Measurements from ENCODE around the gene USP49.
A peak's percentile ranks its signal among the peaks of the same experiment; 100 is the strongest.

The USP49 gene

DNA sequence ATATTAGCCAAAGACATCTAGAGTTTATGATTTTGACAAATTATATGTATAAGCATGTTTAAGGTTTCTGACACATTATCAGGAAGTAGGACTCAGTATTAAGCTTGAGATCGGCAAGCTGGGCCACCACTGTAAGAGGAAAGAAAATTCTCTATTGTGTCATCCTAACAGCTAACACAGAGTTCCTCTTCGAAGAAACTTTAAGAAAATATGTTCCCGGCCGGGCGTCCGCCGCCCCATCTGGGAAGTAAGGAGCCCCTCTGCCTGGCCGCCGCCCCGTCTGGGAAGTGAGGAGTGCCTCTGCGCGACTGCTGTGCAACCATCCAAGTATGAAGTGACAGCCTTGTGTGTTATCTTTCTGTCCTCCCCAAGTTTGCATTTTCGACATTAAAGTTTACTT lies 23.0 kb downstream of the USP49 start:
- Histone ChIP-seq H3K23ac (ENCODE audit: low read depth, low read length, poor library complexity) (no peak overlapping the region), H2BK120ac (ENCODE audit: low read depth, low read length) (no peak overlapping the region), H2AK5ac (ENCODE audit: low read depth, low read length) (no peak overlapping the region), H4K8ac (ENCODE audit: low read depth, low read length) (no peak overlapping the region), H3K79me1 (ENCODE audit: low read depth, low read length) (peaks cover 2% of the 10 kb centered on the region), H3K27ac (replicated peaks; ENCODE audit: low read length) (peak overlapping the region; percentile 45), H3K4me2 (ENCODE audit: insufficient read depth, low read length, poor library complexity, severe bottlenecking) (no peak overlapping the region), H2AFZ (ENCODE audit: low read length) (no peak overlapping the region), H3K36me3 (replicated peaks in 1 of 2; ENCODE audit: control insufficient read depth in 2 of 2, insufficient read depth in 2 of 2, low read length in 2 of 2) (peaks cover 0 to 40% of the 10 kb centered on the region in 2 donors), H3K4me3 (ENCODE audit: low read length in 2 of 2) (no peak overlapping the region), H3K4ac (ENCODE audit: low read length) (no peak overlapping the region), H3K14ac (ENCODE audit: low read length) (no peak overlapping the region), H3K27me3 (ENCODE audit: control insufficient read depth in 3 of 3, insufficient read depth in 3 of 3, low read depth in 1 of 3, low read length in 3 of 3) (no peaks in the 10 kb centered on the region), H3K9me3 (replicated peaks in 1 of 2; ENCODE audit: control insufficient read depth in 2 of 2, insufficient read depth in 1 of 2, low read depth in 1 of 2, low read length in 2 of 2) (no peaks in the 10 kb centered on the region), H2BK15ac (ENCODE audit: low read length) (no peak overlapping the region), H4K91ac (ENCODE audit: low read depth, low read length, poor library complexity) (no peak overlapping the region), H2BK5ac (ENCODE audit: low read length) (no peak overlapping the region), H2BK12ac (ENCODE audit: low read length) (no peak overlapping the region), H3K18ac (ENCODE audit: low read length) (peak overlapping the region; percentile 78), H3K4me1 (ENCODE audit: control insufficient read depth in 2 of 2, insufficient read depth in 1 of 2, low read depth in 1 of 2, low read length in 2 of 2) (peaks cover 3 to 6% of the 10 kb centered on the region in 2 donors), H3K9ac (ENCODE audit: low read depth, low read length, poor library complexity) (no peak overlapping the region)
- WGBS, 2 donors (ENCODE audit: extremely low coverage in 2 of 2, insufficient read length in 2 of 2, insufficient replicate concordance in 1 of 2) = no CpG with 5 or more reads among the region's 13 CpGs
- no peak for DNase-seq (ENCODE audit: low spot score)

DNA sequence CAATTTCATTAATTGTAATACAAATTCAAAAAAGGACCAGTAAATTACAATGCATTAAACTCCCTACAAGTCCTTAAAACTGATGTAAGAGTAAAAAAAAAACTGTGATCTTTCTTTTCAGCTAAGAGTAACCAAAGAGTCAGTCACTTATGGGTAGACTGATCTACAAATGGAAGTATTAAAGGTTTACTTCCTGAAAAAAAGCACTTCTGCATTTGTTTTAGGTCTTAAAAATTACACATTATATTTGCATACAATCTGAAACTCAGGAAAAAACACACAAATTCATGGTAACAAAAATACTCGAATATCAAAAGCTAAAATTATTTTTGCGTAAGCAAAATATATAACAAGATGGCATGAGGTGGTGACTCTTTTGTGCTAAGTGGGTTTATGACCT lies 23.5 kb downstream of the USP49 start:
- no peak overlapping the region for H3K14ac ChIP-seq (ENCODE audit: low read length)
- H3K4me2 ChIP-seq (ENCODE audit: insufficient read depth, low read length, poor library complexity, severe bottlenecking) = no peak overlapping the region
- no peak overlapping the region for H3K4ac ChIP-seq (ENCODE audit: low read length)
- DNase-seq (ENCODE audit: low spot score) = no peak
- H3K79me1 ChIP-seq (ENCODE audit: low read depth, low read length) = peaks cover 2% of the 10 kb centered on the region
- H3K9ac ChIP-seq (ENCODE audit: low read depth, low read length, poor library complexity) = no peak overlapping the region
- peaks cover 0 to 44% of the 10 kb centered on the region in 2 donors for H3K36me3 ChIP-seq (replicated peaks in 1 of 2; ENCODE audit: control insufficient read depth in 2 of 2, insufficient read depth in 2 of 2, low read length in 2 of 2)
- H2BK120ac ChIP-seq (ENCODE audit: low read depth, low read length) = no peak overlapping the region
- no peak overlapping the region for H4K91ac ChIP-seq (ENCODE audit: low read depth, low read length, poor library complexity)
- no peak overlapping the region for H2BK15ac ChIP-seq (ENCODE audit: low read length)
- H3K9me3 ChIP-seq (replicated peaks in 1 of 2; ENCODE audit: control insufficient read depth in 2 of 2, insufficient read depth in 1 of 2, low read depth in 1 of 2, low read length in 2 of 2) = no peaks in the 10 kb centered on the region
- H3K27ac ChIP-seq (replicated peaks; ENCODE audit: low read length) = no peak overlapping the region
- no peak overlapping the region for H3K4me3 ChIP-seq (ENCODE audit: low read length in 2 of 2)
- H3K4me1 ChIP-seq (ENCODE audit: control insufficient read depth in 2 of 2, insufficient read depth in 1 of 2, low read depth in 1 of 2, low read length in 2 of 2) = peaks cover 3 to 6% of the 10 kb centered on the region in 2 donors
- H2BK5ac ChIP-seq (ENCODE audit: low read length) = no peak overlapping the region
- no peak overlapping the region for H2AFZ ChIP-seq (ENCODE audit: low read length)
- no peak overlapping the region for H2BK12ac ChIP-seq (ENCODE audit: low read length)
- H2AK5ac ChIP-seq (ENCODE audit: low read depth, low read length) = no peak overlapping the region
- no peak overlapping the region for H3K18ac ChIP-seq (ENCODE audit: low read length)
- no CpG with 5 or more reads among the region's 2 CpGs for WGBS, 2 donors (ENCODE audit: extremely low coverage in 2 of 2, insufficient read length in 2 of 2, insufficient replicate concordance in 1 of 2)
- H4K8ac ChIP-seq (ENCODE audit: low read depth, low read length) = no peak overlapping the region
- no peaks in the 10 kb centered on the region for H3K27me3 ChIP-seq (ENCODE audit: control insufficient read depth in 3 of 3, insufficient read depth in 3 of 3, low read depth in 1 of 3, low read length in 3 of 3)
- H3K23ac ChIP-seq (ENCODE audit: low read depth, low read length, poor library complexity) = no peak overlapping the region

DNA sequence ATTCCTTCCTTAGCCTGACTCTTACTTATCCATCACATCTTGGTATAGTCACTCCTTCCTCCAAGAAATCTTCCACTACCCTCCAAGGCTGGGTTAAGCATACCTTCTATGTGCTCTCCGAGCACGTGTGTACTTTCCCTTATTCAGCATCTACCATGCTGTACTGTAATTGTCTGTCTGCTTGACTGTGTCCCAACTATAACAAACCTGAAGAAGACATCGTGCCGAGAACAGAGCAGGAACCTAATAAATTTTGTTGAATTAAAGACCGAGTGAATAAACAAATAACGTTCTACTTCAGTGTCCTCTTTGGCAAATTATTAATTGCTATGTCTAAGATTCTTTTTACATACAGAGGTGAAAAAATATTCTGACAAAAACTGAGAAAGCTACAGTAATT lies 35.8 kb downstream of the USP49 start:
- Histone ChIP-seq H2BK12ac (ENCODE audit: low read length) (no peak overlapping the region), H3K4me1 (ENCODE audit: control insufficient read depth in 2 of 2, insufficient read depth in 1 of 2, low read depth in 1 of 2, low read length in 2 of 2) (no peaks in the 10 kb centered on the region), H3K36me3 (replicated peaks in 1 of 2; ENCODE audit: control insufficient read depth in 2 of 2, insufficient read depth in 2 of 2, low read length in 2 of 2) (peaks cover 8 to 11% of the 10 kb centered on the region in 2 donors), H3K14ac (ENCODE audit: low read length) (no peak overlapping the region), H3K18ac (ENCODE audit: low read length) (no peak overlapping the region), H3K27ac (replicated peaks; ENCODE audit: low read length) (no peak overlapping the region), H3K9ac (ENCODE audit: low read depth, low read length, poor library complexity) (no peak overlapping the region), H2AFZ (ENCODE audit: low read length) (no peak overlapping the region), H2BK120ac (ENCODE audit: low read depth, low read length) (no peak overlapping the region), H4K91ac (ENCODE audit: low read depth, low read length, poor library complexity) (no peak overlapping the region), H2BK15ac (ENCODE audit: low read length) (no peak overlapping the region), H3K4me2 (ENCODE audit: insufficient read depth, low read length, poor library complexity, severe bottlenecking) (no peak overlapping the region), H2AK5ac (ENCODE audit: low read depth, low read length) (no peak overlapping the region), H3K9me3 (replicated peaks in 1 of 2; ENCODE audit: control insufficient read depth in 2 of 2, insufficient read depth in 1 of 2, low read depth in 1 of 2, low read length in 2 of 2) (no peaks in the 10 kb centered on the region), H3K79me1 (ENCODE audit: low read depth, low read length) (no peaks in the 10 kb centered on the region), H3K4ac (ENCODE audit: low read length) (no peak overlapping the region), H3K4me3 (ENCODE audit: low read length in 2 of 2) (no peak overlapping the region), H2BK5ac (ENCODE audit: low read length) (no peak overlapping the region), H3K27me3 (ENCODE audit: control insufficient read depth in 3 of 3, insufficient read depth in 3 of 3, low read depth in 1 of 3, low read length in 3 of 3) (no peaks in the 10 kb centered on the region), H3K23ac (ENCODE audit: low read depth, low read length, poor library complexity) (no peak overlapping the region), H4K8ac (ENCODE audit: low read depth, low read length) (no peak overlapping the region)
- no CpG with 5 or more reads among the region's 6 CpGs for WGBS, 2 donors (ENCODE audit: extremely low coverage in 2 of 2, insufficient read length in 2 of 2, insufficient replicate concordance in 1 of 2)
- no peak for DNase-seq (ENCODE audit: low spot score)

DNA sequence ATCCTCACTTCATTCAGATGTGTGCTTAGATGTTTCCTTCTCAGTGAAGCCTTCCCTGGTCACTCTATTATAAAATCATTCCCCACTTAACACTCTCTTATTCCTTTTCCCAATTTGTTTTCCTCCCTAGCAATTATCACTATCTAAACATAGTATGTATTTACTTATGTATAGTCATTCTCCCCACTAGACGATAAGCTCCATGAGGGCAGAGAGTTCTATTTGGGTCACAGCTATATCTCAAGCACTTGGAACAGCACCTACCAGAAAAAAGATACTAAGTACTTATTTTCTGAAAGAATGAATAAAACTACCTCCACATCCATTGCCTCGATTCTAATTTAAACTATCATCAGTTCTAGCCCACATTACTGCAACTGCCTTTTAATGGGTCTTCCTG lies 36.5 kb downstream of the USP49 start:
- Histone ChIP-seq H3K14ac (ENCODE audit: low read length) (no peak overlapping the region), H3K79me1 (ENCODE audit: low read depth, low read length) (no peaks in the 10 kb centered on the region), H4K8ac (ENCODE audit: low read depth, low read length) (no peak overlapping the region), H3K18ac (ENCODE audit: low read length) (no peak overlapping the region), H3K4me2 (ENCODE audit: insufficient read depth, low read length, poor library complexity, severe bottlenecking) (no peak overlapping the region), H3K23ac (ENCODE audit: low read depth, low read length, poor library complexity) (no peak overlapping the region), H2AK5ac (ENCODE audit: low read depth, low read length) (no peak overlapping the region), H2BK15ac (ENCODE audit: low read length) (no peak overlapping the region), H3K4me1 (ENCODE audit: control insufficient read depth in 2 of 2, insufficient read depth in 1 of 2, low read depth in 1 of 2, low read length in 2 of 2) (no peaks in the 10 kb centered on the region), H3K9me3 (replicated peaks in 1 of 2; ENCODE audit: control insufficient read depth in 2 of 2, insufficient read depth in 1 of 2, low read depth in 1 of 2, low read length in 2 of 2) (no peaks in the 10 kb centered on the region), H3K4ac (ENCODE audit: low read length) (no peak overlapping the region), H2BK5ac (ENCODE audit: low read length) (no peak overlapping the region), H3K4me3 (ENCODE audit: low read length in 2 of 2) (no peak overlapping the region), H2BK120ac (ENCODE audit: low read depth, low read length) (no peak overlapping the region), H2BK12ac (ENCODE audit: low read length) (no peak overlapping the region), H3K9ac (ENCODE audit: low read depth, low read length, poor library complexity) (no peak overlapping the region), H2AFZ (ENCODE audit: low read length) (no peak overlapping the region), H4K91ac (ENCODE audit: low read depth, low read length, poor library complexity) (no peak overlapping the region), H3K27ac (replicated peaks; ENCODE audit: low read length) (no peak overlapping the region), H3K27me3 (ENCODE audit: control insufficient read depth in 3 of 3, insufficient read depth in 3 of 3, low read depth in 1 of 3, low read length in 3 of 3) (no peaks in the 10 kb centered on the region), H3K36me3 (replicated peaks in 1 of 2; ENCODE audit: control insufficient read depth in 2 of 2, insufficient read depth in 2 of 2, low read length in 2 of 2) (peaks cover 8 to 11% of the 10 kb centered on the region in 2 donors)
- WGBS, 2 donors (ENCODE audit: extremely low coverage in 2 of 2, insufficient read length in 2 of 2, insufficient replicate concordance in 1 of 2) = no CpG with 5 or more reads among the region's 2 CpGs
- no peak for DNase-seq (ENCODE audit: low spot score)

All from neuronal stem cell (in vitro differentiated cells).